Fibroblast of pulmonary artery (primary cell): Measurements from ENCODE around the gene HAUS8.

Source experiments
- DNase-seq: peaks from one replicate; pipeline ENCODE4 v3.0.0-alpha.2; 2010; ENCODE audit warnings: low read depth
- H3K4me3 ChIP-seq: replicated peaks from 2 replicates; pipeline ENCODE4 v1.5.1; 2011; ENCODE audit warnings: low read depth, mild to moderate bottlenecking, control low read depth, low read length, moderate library complexity
- CTCF ChIP-seq: IDR thresholded peaks from 2 replicates; pipeline ENCODE4 v1.5.1; 2011; ENCODE audit warnings: mild to moderate bottlenecking, control low read depth, low read length, inconsistent platforms; ENCODE audit errors: missing control alignments

HAUS8 gene

GRCh38 chr19:17001603-17002183, 73.6 kb downstream of the HAUS8 start:
- TF ChIP-seq CTCF: no peak
- no peak overlapping the region for H3K4me3 ChIP-seq
- DNase-seq: no peak
